Stomach (tissue), 4 donors: ENCODE data around the gene LDLRAD3.

Experiments
- CTCF ChIP-seq, 7 experiments: fragments of 450-650 bp in 4 of 7; fragments of 200-600 bp in 3 of 7; sonication (generic) in 3 of 7; IDR thresholded peaks; one replicate each; pipeline ENCODE4 v1.5.1; 2016 to 2019; ENCODE audit warnings: antibody characterized with exemption in 7 of 7, control low read depth in 2 of 7, mild to moderate bottlenecking in 1 of 7
- EP300 ChIP-seq: sonication (generic); formaldehyde crosslinking; IDR thresholded peaks from one replicate; pipeline ENCODE4 v1.6.1; 2017; ENCODE audit warnings: antibody characterized with exemption
- POLR2A ChIP-seq, 4 donors: fragments of 450-650 bp; IDR thresholded peaks; one replicate each; pipeline ENCODE4 v1.6.1; 2016; ENCODE audit warnings: antibody characterized with exemption in 4 of 4, control low read depth in 2 of 4, mild to moderate bottlenecking in 1 of 4, moderate library complexity in 1 of 4
- POLR2AphosphoS5 ChIP-seq, 3 donors: sonication (generic); formaldehyde crosslinking; IDR thresholded peaks; one replicate each; pipeline ENCODE4 v1.6.1; 2016; ENCODE audit warnings: antibody characterized with exemption in 3 of 3

GRCh38 chr11:36215693-36216060 is 271.8 kb downstream of the LDLRAD3 start:
- TF ChIP-seq CTCF (IDR thresholded peaks at IDR 0.05) (no peak), POLR2A (IDR thresholded peaks at IDR 0.05) (no peak), POLR2AphosphoS5 (IDR thresholded peaks at IDR 0.05) (no peak), EP300 (no peak)
